IPS DF 19.7 (cell line): ENCODE measurements around the gene RBM42.
"Not testable (repeated sequence)": the region's sequence is repeated elsewhere in the genome, so short reads cannot be mapped to it uniquely, and the experiment has no call there.

ENCODE experiments used
- DNase-seq: peaks from one replicate; pipeline ENCODE4 v3.0.0-alpha.2; 2013; ENCODE audit warnings: low read depth, low spot score

Gene RBM42

GRCh38 chr19:35628565-35629331 lies at the start of gene RBM42:
RBM42 (plus strand) TSS chr19:35629036; CDS start chr19:35629154, 118 bp downstream.
- DNase-seq: peak; percentile 98

- DNase-seq: no peak
These were observed 46.1 kb upstream of the RBM42 start for GRCh38 chr19:35582760-35583159.

- peak; percentile 38 for DNase-seq
These were observed 43.0 kb upstream of the RBM42 start, which contains the start of gene PMIS2 for GRCh38 chr19:35585848-35586247. PMIS2 (plus strand) TSS chr19:35586173; CDS start chr19:35586260, 87 bp downstream.

- DNase-seq: no peak
These were observed 41.5 kb upstream of the RBM42 start for GRCh38 chr19:35587321-35587720.

- no peak for DNase-seq
These were observed 38.0 kb upstream of the RBM42 start for GRCh38 chr19:35590875-35591274.

GRCh38 chr19:35592226-35592625 lies 36.6 kb upstream of the RBM42 start:
- peak; percentile 60 for DNase-seq

- DNase-seq: not testable (repeated sequence)
These were observed 33.8 kb upstream of the RBM42 start for GRCh38 chr19:35595026-35595425.

GRCh38 chr19:35595928-35596327 lies 32.9 kb upstream of the RBM42 start:
- no peak for DNase-seq

- DNase-seq: peak; percentile 15
These were observed 32.4 kb upstream of the RBM42 start for GRCh38 chr19:35596366-35596999.

GRCh38 chr19:35601971-35602370 lies 26.9 kb upstream of the RBM42 start:
- no peak for DNase-seq

- DNase-seq: not testable (repeated sequence)
These were observed 24.4 kb upstream of the RBM42 start for GRCh38 chr19:35604436-35604835.

GRCh38 chr19:35607170-35607569 lies 21.7 kb upstream of the RBM42 start:
- not testable (repeated sequence) for DNase-seq

GRCh38 chr19:35607661-35608060 lies 21.2 kb upstream of the RBM42 start:
- DNase-seq: no peak

GRCh38 chr19:35608251-35608650 lies 20.6 kb upstream of the RBM42 start:
- no peak for DNase-seq

- DNase-seq: no peak
These were observed 18.9 kb upstream of the RBM42 start for GRCh38 chr19:35609851-35610353.

- DNase-seq: no peak
These were observed 16.6 kb upstream of the RBM42 start for GRCh38 chr19:35612224-35612558.

GRCh38 chr19:35612559-35613321 lies 16.1 kb upstream of the RBM42 start, which contains the start of gene HAUS5:
HAUS5 (plus strand) TSS chr19:35612735; CDS start chr19:35612795, 60 bp downstream.
- peak; percentile 40 for DNase-seq

GRCh38 chr19:35613574-35613973 lies 15.3 kb upstream of the RBM42 start:
- DNase-seq: no peak

- DNase-seq: no peak
These were observed 13.8 kb upstream of the RBM42 start for GRCh38 chr19:35615036-35615435.

GRCh38 chr19:35618857-35619256 lies 10.0 kb upstream of the RBM42 start:
- DNase-seq: no peak

- DNase-seq: no peak
These were observed 9.4 kb upstream of the RBM42 start for GRCh38 chr19:35619290-35619923.

GRCh38 chr19:35620001-35620400 lies 8.8 kb upstream of the RBM42 start:
- DNase-seq: no peak
